B cell (primary cell): Measurements from ENCODE around the gene TBX15.

Source experiments
- EZH2 ChIP-seq: IDR thresholded peaks from 2 replicates; pipeline ENCODE4 v1.6.1; 2012; ENCODE audit warnings: borderline replicate concordance, low read depth, mild to moderate bottlenecking, moderate library complexity, low read length; ENCODE audit not compliant: insufficient read depth, poor library complexity, severe bottlenecking
- TF ChIP-seq, protein P1 (sequence below): fragments of 200-600 bp; IDR thresholded peaks from one replicate; pipeline ENCODE4 v1.8.0; 2022; ENCODE audit warnings: antibody characterized with exemption, mild to moderate bottlenecking

DNA sequence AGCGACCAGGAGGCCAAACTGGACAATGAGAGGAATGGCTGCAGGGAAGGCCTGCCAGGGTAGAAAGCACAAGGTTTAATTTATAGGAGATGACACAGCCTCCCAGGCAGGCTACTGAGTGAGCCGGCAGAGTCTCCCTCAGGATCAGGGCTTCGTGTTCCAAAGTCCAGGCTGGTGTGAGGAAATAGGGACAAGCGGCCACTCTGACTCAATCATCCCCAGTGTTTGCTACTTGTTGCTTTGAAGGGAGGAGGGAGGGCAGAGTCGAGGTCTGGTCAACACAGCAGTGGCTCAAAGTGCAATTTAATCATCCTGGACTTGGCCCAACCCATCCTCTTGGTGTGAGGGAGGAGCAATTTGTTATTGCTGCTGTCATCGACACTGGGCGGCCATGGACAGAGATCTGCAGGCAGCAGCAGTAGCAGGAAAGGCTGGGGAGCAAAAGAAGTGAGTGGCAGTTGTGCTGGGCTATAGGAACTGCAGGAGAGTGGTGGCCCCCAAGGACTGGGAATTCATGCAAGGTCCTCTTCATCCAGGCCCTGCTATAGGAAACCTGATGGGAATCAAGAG is 27.5 kb downstream of the TBX15 start:
- TF ChIP-seq, protein P1, sequence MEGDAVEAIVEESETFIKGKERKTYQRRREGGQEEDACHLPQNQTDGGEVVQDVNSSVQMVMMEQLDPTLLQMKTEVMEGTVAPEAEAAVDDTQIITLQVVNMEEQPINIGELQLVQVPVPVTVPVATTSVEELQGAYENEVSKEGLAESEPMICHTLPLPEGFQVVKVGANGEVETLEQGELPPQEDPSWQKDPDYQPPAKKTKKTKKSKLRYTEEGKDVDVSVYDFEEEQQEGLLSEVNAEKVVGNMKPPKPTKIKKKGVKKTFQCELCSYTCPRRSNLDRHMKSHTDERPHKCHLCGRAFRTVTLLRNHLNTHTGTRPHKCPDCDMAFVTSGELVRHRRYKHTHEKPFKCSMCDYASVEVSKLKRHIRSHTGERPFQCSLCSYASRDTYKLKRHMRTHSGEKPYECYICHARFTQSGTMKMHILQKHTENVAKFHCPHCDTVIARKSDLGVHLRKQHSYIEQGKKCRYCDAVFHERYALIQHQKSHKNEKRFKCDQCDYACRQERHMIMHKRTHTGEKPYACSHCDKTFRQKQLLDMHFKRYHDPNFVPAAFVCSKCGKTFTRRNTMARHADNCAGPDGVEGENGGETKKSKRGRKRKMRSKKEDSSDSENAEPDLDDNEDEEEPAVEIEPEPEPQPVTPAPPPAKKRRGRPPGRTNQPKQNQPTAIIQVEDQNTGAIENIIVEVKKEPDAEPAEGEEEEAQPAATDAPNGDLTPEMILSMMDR = no peak
- no peak for TF ChIP-seq EZH2
